ENCODE results near the gene MITF.

GRCh38 chr3:69868841-69869420 is 129.7 kb downstream of the MITF start:
- TF ChIP-seq CTCF (IDR thresholded peaks at IDR 0.05; ENCODE audit: low read depth, low read length, missing input control) (no peak), NR2F2 (IDR thresholded peaks at IDR 0.05) (no peak), TAF1 (conservative IDR thresholded peaks at IDR 0.05) (no peak), EGR1 (IDR thresholded peaks at IDR 0.05; ENCODE audit: low read depth in 2 of 2) (no peak), YY1 (IDR thresholded peaks at IDR 0.05) (no peak), SP1 (IDR thresholded peaks at IDR 0.05) (no peak), JUND (IDR thresholded peaks at IDR 0.05) (no peak), GABPA (IDR thresholded peaks at IDR 0.05 in 1 of 2, conservative IDR thresholded peaks at IDR 0.05 in 1 of 2) (no peak)
- TF ChIP-seq, protein P1, sequence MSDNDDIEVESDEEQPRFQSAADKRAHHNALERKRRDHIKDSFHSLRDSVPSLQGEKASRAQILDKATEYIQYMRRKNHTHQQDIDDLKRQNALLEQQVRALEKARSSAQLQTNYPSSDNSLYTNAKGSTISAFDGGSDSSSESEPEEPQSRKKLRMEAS (IDR thresholded peaks at IDR 0.05) = no peak
- TF ChIP-seq, protein P2, sequence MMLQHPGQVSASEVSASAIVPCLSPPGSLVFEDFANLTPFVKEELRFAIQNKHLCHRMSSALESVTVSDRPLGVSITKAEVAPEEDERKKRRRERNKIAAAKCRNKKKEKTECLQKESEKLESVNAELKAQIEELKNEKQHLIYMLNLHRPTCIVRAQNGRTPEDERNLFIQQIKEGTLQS (IDR thresholded peaks at IDR 0.05) = no peak
